Mesendoderm (in vitro differentiated cells): ENCODE data around the gene HLA-F. TPM values are rescaled to one million over a fixed set of nuclear protein-coding genes. Genes with fewer than 3 reads are reported as not detected.

Source experiments
- DNase-seq: peaks from one replicate; pipeline ENCODE4 v3.0.0; 2013
- H2AK5ac ChIP-seq: 2 replicates; pipeline ENCODE4 v1.6.1; 2013; ENCODE audit warnings: low read length, inconsistent platforms
- H2BK120ac ChIP-seq: 2 replicates; pipeline ENCODE4 v1.6.1; 2013; ENCODE audit warnings: low read depth, mild to moderate bottlenecking, low read length, moderate library complexity, mixed read lengths
- H2BK15ac ChIP-seq: replicated peaks from 2 replicates; pipeline ENCODE4 v1.6.1; 2013; ENCODE audit warnings: low read depth, mild to moderate bottlenecking, moderate library complexity
- H2BK5ac ChIP-seq: 2 replicates; pipeline ENCODE4 v1.6.1; 2013; ENCODE audit warnings: low read length, inconsistent platforms
- H3K18ac ChIP-seq: 2 replicates; pipeline ENCODE4 v1.6.1; 2013; ENCODE audit warnings: mild to moderate bottlenecking, low read length, mixed read lengths
- H3K23ac ChIP-seq: one replicate; pipeline ENCODE4 v1.6.1; 2013; ENCODE audit warnings: low read length
- H3K27ac ChIP-seq: 2 replicates; pipeline ENCODE4 v1.5.1; 2013; ENCODE audit warnings: low read depth, mild to moderate bottlenecking, inconsistent platforms, low read length, moderate library complexity
- H3K27me3 ChIP-seq: 2 replicates; pipeline ENCODE4 v1.6.1; 2013; ENCODE audit warnings: low read length, control low read depth, mild to moderate bottlenecking, inconsistent platforms; ENCODE audit not compliant: insufficient read depth, poor library complexity
- H3K36me3 ChIP-seq: 2 replicates; pipeline ENCODE4 v1.6.1; 2013; ENCODE audit warnings: low read length, inconsistent platforms; ENCODE audit not compliant: control insufficient read depth, insufficient read depth
- H3K4ac ChIP-seq: one replicate; pipeline ENCODE4 v1.6.1; 2013; ENCODE audit warnings: low read depth, mild to moderate bottlenecking, low read length, moderate library complexity
- H3K4me1 ChIP-seq: 2 replicates; pipeline ENCODE4 v1.6.1; 2013; ENCODE audit warnings: low read depth, low read length, inconsistent platforms; ENCODE audit not compliant: control insufficient read depth
- H3K4me2 ChIP-seq: 2 replicates; pipeline ENCODE4 v1.6.1; 2013; ENCODE audit warnings: low read length
- H3K4me3 ChIP-seq: 2 replicates; pipeline ENCODE4 v1.5.1; 2013; ENCODE audit warnings: mild to moderate bottlenecking, low read length
- H3K56ac ChIP-seq: one replicate; pipeline ENCODE4 v1.6.1; 2013; ENCODE audit warnings: low read length
- H3K79me1 ChIP-seq: 2 replicates; pipeline ENCODE4 v1.6.1; 2013; ENCODE audit warnings: low read length, inconsistent platforms
- H3K79me2 ChIP-seq: 2 replicates; pipeline ENCODE4 v1.6.1; 2013; ENCODE audit warnings: mild to moderate bottlenecking, low read length; ENCODE audit not compliant: control insufficient read depth, insufficient read depth
- H3K9ac ChIP-seq: 2 replicates; pipeline ENCODE4 v1.6.1; 2013; ENCODE audit warnings: low read length, inconsistent platforms
- H4K5ac ChIP-seq: one replicate; pipeline ENCODE4 v1.6.1; 2013; ENCODE audit warnings: low read length
- H4K8ac ChIP-seq: one replicate; pipeline ENCODE4 v1.6.1; 2013; ENCODE audit warnings: low read depth, mild to moderate bottlenecking, control low read depth, low read length, moderate library complexity
- WGBS: extraction: QIAGEN DNeasy Blood & Tissue Kit; methylation state at CpG from one replicate; pipeline ENCODE4 v1.1.7; 2013; ENCODE audit warnings: low lambda C conversion rate, missing lambda C conversion rate; ENCODE audit not compliant: insufficient coverage; ENCODE audit errors: extremely low coverage; 5-methylcytosine and 5-hydroxymethylcytosine counted together
- polyA plus RNA-seq, 2 experiments: library from polyadenylated mRNA; stranded (reverse); fragments of 200-250 nt; gene quantifications; one replicate each; pipeline ENCODE4 v1.2.3, GENCODE V29; 2013

HLA-F gene
- 2.0 TPM for polyA plus RNA-seq (2013, experiment 1 of 2)
- 1.8 TPM for polyA plus RNA-seq (2013, experiment 2 of 2)

GRCh38 chr6:29723262-29723665, at the start of gene HLA-F:
Gene HLA-F, plus strand, starts transcription at chr6:29723434. Its CDS starts 30 bp downstream, at chr6:29723464.
- Histone ChIP-seq H2BK5ac (no peak within 1 kb of the TSS), H2BK15ac (no peak within 1 kb of the TSS), H3K79me2 (no peaks in the 10 kb centered on the region), H2BK120ac (no peak within 1 kb of the TSS), H3K79me1 (no peaks in the 10 kb centered on the region), H3K9ac (peak within 1 kb of the TSS; percentile 62), H3K36me3 (no peaks in the 10 kb centered on the region), H2AK5ac (no peak within 1 kb of the TSS), H3K4me1 (no peaks in the 10 kb centered on the region), H3K23ac (no peak within 1 kb of the TSS), H4K5ac (no peak within 1 kb of the TSS), H3K4ac (no peak within 1 kb of the TSS), H3K18ac (no peak within 1 kb of the TSS), H3K27me3 (peaks cover 6% of the 10 kb centered on the region), H3K4me2 (peak within 1 kb of the TSS; percentile 94), H4K8ac (no peak within 1 kb of the TSS), H3K4me3 (peak within 1 kb of the TSS; percentile 54), H3K56ac (peak within 1 kb of the TSS; percentile 83), H3K27ac (no peak within 1 kb of the TSS)
- peak; percentile 75 for DNase-seq
- WGBS, result no CpG with 5 or more reads among the region's 26 CpGs

GRCh38 chr6:29674008-29674407, 49.2 kb upstream of the HLA-F start:
- no peak for DNase-seq
- no CpG with 5 or more reads among the region's 5 CpGs for WGBS
- Histone ChIP-seq H2BK15ac (no peak overlapping the region), H2BK5ac (no peak overlapping the region), H3K18ac (no peak overlapping the region), H3K79me1 (no peaks in the 10 kb centered on the region), H3K4me3 (no peak overlapping the region), H4K5ac (no peak overlapping the region), H3K79me2 (no peaks in the 10 kb centered on the region), H3K4me2 (no peak overlapping the region), H3K4me1 (no peaks in the 10 kb centered on the region), H4K8ac (no peak overlapping the region), H3K9ac (no peak overlapping the region), H3K36me3 (no peaks in the 10 kb centered on the region), H2AK5ac (no peak overlapping the region), H3K27me3 (no peaks in the 10 kb centered on the region), H3K23ac (no peak overlapping the region), H3K56ac (no peak overlapping the region), H2BK120ac (no peak overlapping the region), H3K27ac (no peak overlapping the region), H3K4ac (no peak overlapping the region)

GRCh38 chr6:29675561-29675960, 47.7 kb upstream of the HLA-F start:
- Histone ChIP-seq H3K4me2 (no peak overlapping the region), H3K9ac (no peak overlapping the region), H4K8ac (no peak overlapping the region), H3K79me1 (no peaks in the 10 kb centered on the region), H3K4ac (no peak overlapping the region), H4K5ac (no peak overlapping the region), H3K4me1 (no peaks in the 10 kb centered on the region), H3K27me3 (no peaks in the 10 kb centered on the region), H3K4me3 (no peak overlapping the region), H3K79me2 (no peaks in the 10 kb centered on the region), H3K23ac (no peak overlapping the region), H2BK5ac (no peak overlapping the region), H3K18ac (no peak overlapping the region), H2AK5ac (no peak overlapping the region), H2BK15ac (no peak overlapping the region), H3K27ac (no peak overlapping the region), H2BK120ac (no peak overlapping the region), H3K56ac (no peak overlapping the region), H3K36me3 (no peaks in the 10 kb centered on the region)
- no peak for DNase-seq
- WGBS, result no CpG with 5 or more reads among the region's 1 CpG

- Histone ChIP-seq H3K36me3 (no peaks in the 10 kb centered on the region), H4K8ac (no peak overlapping the region), H3K79me1 (no peaks in the 10 kb centered on the region), H3K4ac (no peak overlapping the region), H3K18ac (no peak overlapping the region), H2AK5ac (no peak overlapping the region), H2BK5ac (no peak overlapping the region), H4K5ac (no peak overlapping the region), H2BK15ac (no peak overlapping the region), H3K4me1 (no peaks in the 10 kb centered on the region), H2BK120ac (no peak overlapping the region), H3K27me3 (no peaks in the 10 kb centered on the region), H3K23ac (no peak overlapping the region), H3K27ac (no peak overlapping the region), H3K56ac (no peak overlapping the region), H3K4me2 (no peak overlapping the region), H3K9ac (no peak overlapping the region), H3K4me3 (no peak overlapping the region), H3K79me2 (no peaks in the 10 kb centered on the region)
- no CpG with 5 or more reads among the region's 2 CpGs for WGBS
- DNase-seq, result peak; percentile 72
Measured at GRCh38 chr6:29676981-29677601, 46.1 kb upstream of the HLA-F start.

- Histone ChIP-seq H2BK120ac (no peak overlapping the region), H3K18ac (no peak overlapping the region), H2BK15ac (no peak overlapping the region), H3K23ac (no peak overlapping the region), H3K56ac (no peak overlapping the region), H3K27me3 (no peaks in the 10 kb centered on the region), H3K27ac (no peak overlapping the region), H2AK5ac (no peak overlapping the region), H3K4me3 (no peak overlapping the region), H3K4ac (no peak overlapping the region), H4K8ac (no peak overlapping the region), H3K79me1 (no peaks in the 10 kb centered on the region), H4K5ac (no peak overlapping the region), H3K4me2 (no peak overlapping the region), H3K79me2 (no peaks in the 10 kb centered on the region), H3K36me3 (no peaks in the 10 kb centered on the region), H3K9ac (no peak overlapping the region), H2BK5ac (no peak overlapping the region), H3K4me1 (no peaks in the 10 kb centered on the region)
- DNase-seq, result no peak
- WGBS, result no CpG with 5 or more reads among the region's 5 CpGs
Measured at GRCh38 chr6:29678114-29678513, 45.1 kb upstream of the HLA-F start.

- Histone ChIP-seq H2BK5ac (no peak overlapping the region), H4K8ac (no peak overlapping the region), H3K27ac (no peak overlapping the region), H2AK5ac (no peak overlapping the region), H3K79me2 (no peaks in the 10 kb centered on the region), H3K4ac (no peak overlapping the region), H3K18ac (peak overlapping the region; percentile 20), H3K79me1 (no peaks in the 10 kb centered on the region), H2BK15ac (no peak overlapping the region), H3K4me2 (no peak overlapping the region), H3K23ac (no peak overlapping the region), H3K4me1 (peaks cover 2% of the 10 kb centered on the region), H3K36me3 (no peaks in the 10 kb centered on the region), H3K27me3 (no peaks in the 10 kb centered on the region), H3K9ac (no peak overlapping the region), H3K56ac (peak overlapping the region; percentile 7), H4K5ac (no peak overlapping the region), H2BK120ac (no peak overlapping the region), H3K4me3 (no peak overlapping the region)
- no CpG with 5 or more reads among the region's 13 CpGs for WGBS
- no peak for DNase-seq
Measured at GRCh38 chr6:29679962-29680361, 43.3 kb upstream of the HLA-F start.
